Uterus (tissue), 2 donors: Measurements from ENCODE around the gene HOXD4.

Source experiments
- POLR2A ChIP-seq, 2 donors: fragments of 450-650 bp; IDR thresholded peaks; one replicate each; pipeline ENCODE4 v1.6.1; 2016; ENCODE audit warnings: antibody characterized with exemption in 2 of 2, mild to moderate bottlenecking in 1 of 2, moderate library complexity in 1 of 2
- TF ChIP-seq, protein P1 (sequence below), 4 experiments: fragments of 200-600 bp in 2 of 4; fragments of 450-650 bp in 2 of 4; sonication (generic) in 2 of 4; IDR thresholded peaks; one replicate each; pipeline ENCODE4 v1.5.1; 2016 to 2019; ENCODE audit warnings: antibody characterized with exemption in 4 of 4, mild to moderate bottlenecking in 2 of 4, moderate library complexity in 1 of 4

DNA sequence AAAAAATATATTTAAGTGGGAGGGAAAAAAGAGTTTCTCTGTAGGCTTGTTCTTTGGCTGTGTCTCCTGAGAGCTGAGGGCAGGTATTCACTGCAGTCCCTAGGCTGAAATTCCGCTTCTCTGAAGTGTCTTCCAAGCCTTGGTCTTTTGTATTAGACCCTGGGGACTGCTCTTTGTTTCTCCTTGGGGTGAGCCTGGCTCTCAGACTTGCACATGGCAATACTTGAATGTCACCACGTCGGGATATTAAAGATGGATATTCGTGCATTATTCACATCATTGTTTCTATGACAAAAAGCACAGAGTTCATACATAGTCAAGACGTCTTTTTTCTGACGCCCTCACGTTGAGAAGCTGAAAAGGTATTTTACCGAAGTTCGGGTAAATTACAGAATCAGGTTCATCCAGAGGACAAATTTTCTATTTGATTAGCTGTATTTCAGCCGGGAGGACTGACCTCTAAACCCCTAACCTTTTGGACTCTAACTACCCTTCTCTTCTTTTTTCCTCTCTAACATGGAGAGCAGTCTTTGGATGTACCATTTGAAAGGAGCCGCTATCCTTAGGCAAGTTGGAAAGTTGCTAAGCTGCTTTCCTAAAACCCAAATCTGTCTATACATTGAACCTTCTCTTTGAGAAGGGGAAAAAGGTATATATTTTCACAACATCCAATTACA lies 3.4 kb downstream of the HOXD4 start:
- TF ChIP-seq POLR2A (IDR thresholded peaks at IDR 0.05), result no peak
- TF ChIP-seq, protein P1, sequence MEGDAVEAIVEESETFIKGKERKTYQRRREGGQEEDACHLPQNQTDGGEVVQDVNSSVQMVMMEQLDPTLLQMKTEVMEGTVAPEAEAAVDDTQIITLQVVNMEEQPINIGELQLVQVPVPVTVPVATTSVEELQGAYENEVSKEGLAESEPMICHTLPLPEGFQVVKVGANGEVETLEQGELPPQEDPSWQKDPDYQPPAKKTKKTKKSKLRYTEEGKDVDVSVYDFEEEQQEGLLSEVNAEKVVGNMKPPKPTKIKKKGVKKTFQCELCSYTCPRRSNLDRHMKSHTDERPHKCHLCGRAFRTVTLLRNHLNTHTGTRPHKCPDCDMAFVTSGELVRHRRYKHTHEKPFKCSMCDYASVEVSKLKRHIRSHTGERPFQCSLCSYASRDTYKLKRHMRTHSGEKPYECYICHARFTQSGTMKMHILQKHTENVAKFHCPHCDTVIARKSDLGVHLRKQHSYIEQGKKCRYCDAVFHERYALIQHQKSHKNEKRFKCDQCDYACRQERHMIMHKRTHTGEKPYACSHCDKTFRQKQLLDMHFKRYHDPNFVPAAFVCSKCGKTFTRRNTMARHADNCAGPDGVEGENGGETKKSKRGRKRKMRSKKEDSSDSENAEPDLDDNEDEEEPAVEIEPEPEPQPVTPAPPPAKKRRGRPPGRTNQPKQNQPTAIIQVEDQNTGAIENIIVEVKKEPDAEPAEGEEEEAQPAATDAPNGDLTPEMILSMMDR (IDR thresholded peaks at IDR 0.05), result no peak
